Endometrium (tissue), 2 donors: ENCODE results near the gene OSBPL6.

Experiments used
- FAIRE-seq: peaks from 2 replicates; lab custom pipeline; 2012; peaks lifted over from hg19 to GRCh38; lab: Jason Lieb, UNC
- donor health status: control.
- donor health status: control.

Gene OSBPL6

GRCh38 chr2:178359192-178359912, 165.0 kb downstream of the OSBPL6 start:
- no peak for FAIRE-seq

- FAIRE-seq, result no peak
Measured at GRCh38 chr2:178361588-178361987, 167.3 kb downstream of the OSBPL6 start.

- no peak for FAIRE-seq
Measured at GRCh38 chr2:178363252-178363651, 168.9 kb downstream of the OSBPL6 start.

- FAIRE-seq, result no peak
Measured at GRCh38 chr2:178365116-178365515, 170.8 kb downstream of the OSBPL6 start.

GRCh38 chr2:178366412-178366811, 172.1 kb downstream of the OSBPL6 start:
- FAIRE-seq, result no peak

- FAIRE-seq, result no peak
Measured at GRCh38 chr2:178367344-178367743, 173.0 kb downstream of the OSBPL6 start.

GRCh38 chr2:178374865-178375264, 180.6 kb downstream of the OSBPL6 start:
- no peak for FAIRE-seq

GRCh38 chr2:178377046-178377445, 182.7 kb downstream of the OSBPL6 start:
- no peak for FAIRE-seq

GRCh38 chr2:178379162-178380004, 185.1 kb downstream of the OSBPL6 start:
- FAIRE-seq, result no peak

- no peak for FAIRE-seq
Measured at GRCh38 chr2:178380763-178381162, 186.5 kb downstream of the OSBPL6 start.

GRCh38 chr2:178383718-178384117, 189.4 kb downstream of the OSBPL6 start:
- no peak for FAIRE-seq

GRCh38 chr2:178385595-178386148, 191.4 kb downstream of the OSBPL6 start:
- no peak for FAIRE-seq

- FAIRE-seq, result no peak
Measured at GRCh38 chr2:178386986-178387597, 192.8 kb downstream of the OSBPL6 start.

GRCh38 chr2:178388287-178388686, 194.0 kb downstream of the OSBPL6 start:
- no peak for FAIRE-seq

- FAIRE-seq, result no peak
Measured at GRCh38 chr2:178391701-178392100, 197.4 kb downstream of the OSBPL6 start.

- FAIRE-seq, result no peak
Measured at GRCh38 chr2:178392215-178392614, 197.9 kb downstream of the OSBPL6 start.

- no peak for FAIRE-seq
Measured at GRCh38 chr2:178394859-178395258, 200.5 kb downstream of the OSBPL6 start.

- no peak for FAIRE-seq
Measured at GRCh38 chr2:178395295-178395694, 201.0 kb downstream of the OSBPL6 start.

GRCh38 chr2:178395941-178396570, 201.7 kb downstream of the OSBPL6 start:
- no peak for FAIRE-seq

GRCh38 chr2:178397002-178397605, 202.8 kb downstream of the OSBPL6 start:
- peak; percentile 86 for FAIRE-seq

GRCh38 chr2:178401994-178402437, 207.7 kb downstream of the OSBPL6 start:
- no peak for FAIRE-seq
